ENCODE data around the gene ALDH16A1.

GRCh38 chr19:49441960-49442350 lies 11.1 kb upstream of the ALDH16A1 start:
- TF ChIP-seq GATA3 (IDR thresholded peaks at IDR 0.05; ENCODE audit: low read depth, low read length) (no peak), GATA2 (IDR thresholded peaks at IDR 0.05; ENCODE audit: low read depth, low read length) (no peak)

Data from SH-SY5Y (cell line).